Rectal smooth muscle tissue (tissue), 1 donor: Measurements from ENCODE around the gene KIAA0040.

ENCODE experiments used
- H3K27ac ChIP-seq: one replicate; pipeline ENCODE4 v1.7.0; 2013; ENCODE audit warnings: low read depth, low read length, inconsistent platforms
- H3K27me3 ChIP-seq: one replicate; pipeline ENCODE4 v1.7.0; 2013; ENCODE audit warnings: low read length; ENCODE audit not compliant: control insufficient read depth, insufficient read depth
- H3K36me3 ChIP-seq: one replicate; pipeline ENCODE4 v1.7.0; 2013; ENCODE audit warnings: low read length; ENCODE audit not compliant: control insufficient read depth, insufficient read depth
- H3K4me1 ChIP-seq: one replicate; pipeline ENCODE4 v1.7.0; 2013; ENCODE audit warnings: low read length; ENCODE audit not compliant: control insufficient read depth, insufficient read depth
- H3K4me3 ChIP-seq: one replicate; pipeline ENCODE4 v1.7.0; 2013; ENCODE audit warnings: low read length
- H3K9ac ChIP-seq: one replicate; pipeline ENCODE4 v1.7.0; 2013; ENCODE audit warnings: low read length

The KIAA0040 gene

GRCh38 chr1:175216444-175216843, 23.9 kb upstream of the KIAA0040 start:
- H3K9ac ChIP-seq = no peak overlapping the region
- H3K27me3 ChIP-seq = no peaks in the 10 kb centered on the region
- no peaks in the 10 kb centered on the region for H3K36me3 ChIP-seq
- H3K27ac ChIP-seq = no peak overlapping the region
- no peaks in the 10 kb centered on the region for H3K4me1 ChIP-seq
- H3K4me3 ChIP-seq = no peak overlapping the region

DNA sequence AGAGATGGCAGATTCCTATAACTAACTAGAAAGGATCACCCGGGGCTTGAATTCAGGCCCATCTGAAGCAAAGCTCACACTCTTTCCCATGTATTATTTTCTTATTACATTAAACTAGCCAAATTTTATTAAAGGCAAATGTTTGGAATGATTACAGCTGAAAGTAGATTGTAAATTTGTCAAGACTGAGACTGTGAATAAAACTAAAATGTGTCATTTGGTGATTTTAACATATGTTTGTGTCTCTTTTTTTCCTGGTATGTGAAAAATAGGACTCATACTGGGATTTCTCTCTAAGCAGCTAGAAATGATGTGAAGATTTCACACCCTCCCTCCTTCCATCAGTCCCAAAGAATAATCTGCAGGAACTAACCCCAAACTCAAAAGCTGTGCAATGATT, 19.1 kb upstream of the KIAA0040 start:
- H3K27me3 ChIP-seq = no peaks in the 10 kb centered on the region
- no peaks in the 10 kb centered on the region for H3K4me1 ChIP-seq
- no peak overlapping the region for H3K27ac ChIP-seq
- no peak overlapping the region for H3K9ac ChIP-seq
- H3K4me3 ChIP-seq = no peak overlapping the region
- H3K36me3 ChIP-seq = no peaks in the 10 kb centered on the region

- H3K9ac ChIP-seq = no peak overlapping the region
- H3K27ac ChIP-seq = no peak overlapping the region
- H3K36me3 ChIP-seq = no peaks in the 10 kb centered on the region
- H3K27me3 ChIP-seq = no peaks in the 10 kb centered on the region
- no peak overlapping the region for H3K4me3 ChIP-seq
- H3K4me1 ChIP-seq = no peaks in the 10 kb centered on the region
These were observed 18.2 kb upstream of the KIAA0040 start for GRCh38 chr1:175210744-175211143.

- H3K36me3 ChIP-seq = no peaks in the 10 kb centered on the region
- no peak overlapping the region for H3K4me3 ChIP-seq
- H3K4me1 ChIP-seq = peaks cover 2% of the 10 kb centered on the region
- H3K27ac ChIP-seq = no peak overlapping the region
- H3K9ac ChIP-seq = no peak overlapping the region
- no peaks in the 10 kb centered on the region for H3K27me3 ChIP-seq
These were observed 16.9 kb upstream of the KIAA0040 start for GRCh38 chr1:175209493-175209921.

- Histone ChIP-seq H3K36me3 (no peaks in the 10 kb centered on the region), H3K9ac (no peak overlapping the region), H3K27me3 (no peaks in the 10 kb centered on the region), H3K4me1 (peaks cover 2% of the 10 kb centered on the region), H3K27ac (no peak overlapping the region), H3K4me3 (no peak overlapping the region)
These were observed 16.4 kb upstream of the KIAA0040 start for GRCh38 chr1:175208773-175209492.

GRCh38 chr1:175207971-175208370, 15.4 kb upstream of the KIAA0040 start:
- H3K4me1 ChIP-seq = peaks cover 2% of the 10 kb centered on the region
- no peak overlapping the region for H3K9ac ChIP-seq
- H3K27me3 ChIP-seq = no peaks in the 10 kb centered on the region
- no peak overlapping the region for H3K27ac ChIP-seq
- H3K36me3 ChIP-seq = no peaks in the 10 kb centered on the region
- H3K4me3 ChIP-seq = no peak overlapping the region

GRCh38 chr1:175206687-175207086, 14.1 kb upstream of the KIAA0040 start:
- no peak overlapping the region for H3K9ac ChIP-seq
- no peaks in the 10 kb centered on the region for H3K27me3 ChIP-seq
- H3K4me1 ChIP-seq = peaks cover 2% of the 10 kb centered on the region
- H3K36me3 ChIP-seq = no peaks in the 10 kb centered on the region
- no peak overlapping the region for H3K27ac ChIP-seq
- H3K4me3 ChIP-seq = no peak overlapping the region

- Histone ChIP-seq H3K36me3 (no peaks in the 10 kb centered on the region), H3K27me3 (no peaks in the 10 kb centered on the region), H3K4me3 (no peak overlapping the region), H3K9ac (no peak overlapping the region), H3K4me1 (peaks cover 9% of the 10 kb centered on the region), H3K27ac (no peak overlapping the region)
These were observed 11.8 kb upstream of the KIAA0040 start for GRCh38 chr1:175204330-175204729.

DNA sequence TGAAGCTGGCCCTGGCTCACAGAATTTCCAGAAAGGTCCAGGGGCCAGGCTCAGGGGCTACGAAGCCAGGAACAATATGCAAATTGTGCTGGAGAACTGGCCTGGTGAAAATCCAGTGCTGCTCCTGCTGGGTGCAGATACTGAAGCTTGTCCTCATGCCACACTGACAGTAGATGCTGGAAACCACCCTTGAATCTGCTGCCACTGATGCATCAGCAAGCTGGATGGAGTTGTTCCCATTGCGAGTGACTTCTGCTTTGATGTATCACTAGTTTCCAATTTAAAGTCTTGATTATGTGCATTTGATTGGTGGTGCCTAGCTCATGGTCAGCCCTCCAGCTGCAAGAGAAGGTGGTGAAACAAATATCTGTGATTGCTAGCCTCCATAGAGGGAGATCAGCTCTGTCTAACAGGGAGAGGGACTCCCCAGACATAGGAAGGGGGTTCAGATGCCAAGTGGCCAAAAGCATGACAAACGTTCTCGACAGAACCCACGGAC, 11.0 kb upstream of the KIAA0040 start:
- peaks cover 9% of the 10 kb centered on the region for H3K4me1 ChIP-seq
- H3K27me3 ChIP-seq = no peaks in the 10 kb centered on the region
- no peak overlapping the region for H3K27ac ChIP-seq
- no peak overlapping the region for H3K9ac ChIP-seq
- no peak overlapping the region for H3K4me3 ChIP-seq
- no peaks in the 10 kb centered on the region for H3K36me3 ChIP-seq

GRCh38 chr1:175200678-175201521, 8.3 kb upstream of the KIAA0040 start:
- H3K4me3 ChIP-seq = no peak overlapping the region
- H3K27me3 ChIP-seq = no peaks in the 10 kb centered on the region
- H3K27ac ChIP-seq = peak overlapping the region; percentile 54
- no peaks in the 10 kb centered on the region for H3K36me3 ChIP-seq
- H3K9ac ChIP-seq = no peak overlapping the region
- peaks cover 9% of the 10 kb centered on the region for H3K4me1 ChIP-seq

GRCh38 chr1:175198332-175198731, 5.8 kb upstream of the KIAA0040 start:
- no peak overlapping the region for H3K4me3 ChIP-seq
- no peaks in the 10 kb centered on the region for H3K36me3 ChIP-seq
- no peak overlapping the region for H3K27ac ChIP-seq
- no peaks in the 10 kb centered on the region for H3K27me3 ChIP-seq
- no peak overlapping the region for H3K9ac ChIP-seq
- peaks cover 7% of the 10 kb centered on the region for H3K4me1 ChIP-seq

- Histone ChIP-seq H3K36me3 (no peaks in the 10 kb centered on the region), H3K4me1 (peaks cover 7% of the 10 kb centered on the region)
These were observed 5.0 kb upstream of the KIAA0040 start for GRCh38 chr1:175197531-175197930.

More at GRCh38 chr1:175197531-175197930, 5.0 kb upstream of the KIAA0040 start:
- no peak overlapping the region for H3K9ac ChIP-seq
- no peaks in the 10 kb centered on the region for H3K27me3 ChIP-seq
- no peak overlapping the region for H3K4me3 ChIP-seq
- no peak overlapping the region for H3K27ac ChIP-seq
